ENCODE data around the gene DRG2. TPM values are rescaled to one million over a fixed set of nuclear protein-coding genes. Genes with fewer than 3 reads are reported as not detected.

The DRG2 gene
- polyA plus RNA-seq, 4 donors: 29.6 to 44.7 (median 36.2) TPM

DNA sequence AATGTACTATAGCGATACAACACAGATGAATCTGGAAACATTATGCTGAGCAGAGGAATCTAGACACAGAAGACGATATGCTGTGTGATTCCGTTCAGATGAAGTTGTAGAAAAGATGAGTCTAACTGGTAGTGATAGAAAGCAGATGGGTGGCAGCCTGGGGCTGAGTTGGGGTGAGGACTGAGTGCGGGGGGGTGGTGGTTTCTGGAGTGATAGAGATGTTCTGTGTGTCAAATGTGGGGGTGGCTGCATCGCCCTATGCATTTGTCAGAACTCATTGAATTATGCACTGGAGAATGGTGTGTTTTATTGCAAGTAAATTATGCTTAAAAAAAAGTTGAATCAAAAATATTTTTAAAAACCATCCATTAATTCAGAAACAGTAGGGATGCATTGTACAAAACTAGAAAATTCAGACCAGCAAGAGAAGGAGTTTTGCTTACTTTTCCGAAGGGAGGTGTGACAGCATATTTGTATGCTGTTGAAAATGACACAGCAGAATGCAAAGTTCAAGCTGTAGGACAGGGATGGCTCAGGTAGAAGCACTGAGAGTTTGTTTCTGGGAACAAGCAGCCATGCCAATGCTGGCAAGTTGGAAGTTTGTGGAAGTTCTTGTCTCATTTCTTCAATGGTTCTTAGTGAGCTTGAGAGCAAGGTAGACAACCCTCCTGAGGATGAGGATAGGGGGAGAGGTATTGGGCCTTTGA is 13.0 kb upstream of the DRG2 start:
- no peak for DNase-seq (ENCODE audit: low read depth in 4 of 4, low spot score in 3 of 4)

GRCh38 chr17:18076936-18077335 is 10.8 kb upstream of the DRG2 start:
- no peak for DNase-seq (ENCODE audit: low read depth in 4 of 4, low spot score in 3 of 4)

- DNase-seq (ENCODE audit: low read depth in 4 of 4, low spot score in 3 of 4): no peak
Observed at GRCh38 chr17:18079543-18079942, 8.2 kb upstream of the DRG2 start.

DNA sequence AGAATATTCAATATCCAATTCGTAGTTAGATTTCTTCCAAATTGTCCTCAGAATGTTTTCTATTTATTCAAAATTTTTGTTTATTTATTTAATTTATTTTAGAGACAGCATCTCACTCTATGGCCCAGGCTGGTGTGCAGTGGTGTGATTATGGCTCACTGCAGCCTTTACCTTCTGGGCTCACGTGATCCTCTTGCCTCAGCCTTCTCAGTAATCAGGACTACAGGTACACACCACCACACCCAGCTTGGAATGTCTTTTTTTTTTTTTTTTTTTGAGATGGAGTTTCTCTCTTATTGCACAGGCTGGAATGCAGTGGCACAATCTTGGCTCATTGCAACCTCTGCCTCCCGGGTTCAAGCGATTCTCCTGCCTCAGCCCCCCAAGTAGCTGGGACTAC is 3.5 kb upstream of the DRG2 start:
- DNase-seq (ENCODE audit: low read depth in 4 of 4, low spot score in 3 of 4): no peak

DNA sequence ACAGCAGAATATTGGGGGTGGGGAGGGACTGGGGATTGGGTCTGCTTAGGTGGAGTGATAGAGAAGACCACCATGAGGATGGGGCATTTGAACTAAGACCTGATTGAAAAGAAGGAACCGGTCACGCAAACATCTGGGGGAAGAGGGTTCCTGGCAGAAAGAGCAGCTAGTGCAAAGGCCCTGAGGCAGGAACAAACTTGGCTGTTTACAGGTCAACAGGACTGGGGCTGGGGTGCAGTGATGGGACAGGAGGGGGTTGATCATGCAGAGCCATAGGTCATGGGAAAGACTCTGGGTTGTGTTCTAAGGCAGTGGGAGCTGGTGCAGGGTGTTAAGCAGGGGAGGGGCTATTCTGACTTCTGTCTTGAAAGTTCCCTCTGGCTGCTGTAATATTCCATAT is 1.9 kb downstream of the DRG2 start:
- DNase-seq (ENCODE audit: low read depth in 4 of 4, low spot score in 3 of 4): no peak

DNA sequence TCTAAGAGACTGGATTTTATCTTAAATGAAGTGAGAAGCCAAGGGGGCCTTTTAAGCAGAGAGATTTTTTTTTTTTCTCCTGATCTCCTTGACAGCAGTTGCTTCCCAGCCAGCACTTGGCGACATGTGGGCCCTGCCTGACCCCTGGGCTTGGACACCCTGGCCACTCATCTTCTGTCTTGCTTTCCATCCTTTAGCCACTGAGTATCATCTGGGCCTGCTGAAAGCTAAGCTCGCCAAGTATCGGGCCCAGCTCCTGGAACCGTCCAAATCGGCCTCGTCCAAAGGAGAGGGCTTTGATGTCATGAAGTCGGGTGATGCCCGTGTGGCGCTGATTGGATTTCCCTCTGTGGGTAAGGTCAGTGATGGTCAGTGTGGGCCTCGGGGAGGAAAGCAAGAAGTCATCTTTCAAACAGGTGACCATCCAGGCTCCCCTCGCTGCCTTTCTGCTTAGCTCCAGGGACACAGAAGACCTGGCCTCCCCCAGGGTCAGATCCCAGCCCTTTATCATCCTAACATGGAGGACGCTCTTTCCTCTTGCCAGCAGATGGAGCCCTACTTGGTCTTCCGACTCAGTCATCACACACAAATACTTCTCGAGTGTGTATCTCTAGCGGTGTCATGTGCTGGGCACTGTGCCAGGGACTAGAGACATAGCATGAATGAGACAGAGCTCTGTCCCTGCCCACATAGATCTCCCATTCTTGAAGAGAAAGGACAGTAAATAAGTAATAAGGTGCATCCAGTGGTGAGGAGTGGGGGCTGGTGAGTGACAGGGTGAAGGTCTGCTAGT is 6.1 kb downstream of the DRG2 start:
- no peak for DNase-seq (ENCODE audit: low read depth in 4 of 4, low spot score in 3 of 4)

GRCh38 chr17:18094409-18094807 is 6.7 kb downstream of the DRG2 start:
- no peak for DNase-seq (ENCODE audit: low read depth in 4 of 4, low spot score in 3 of 4)

- DNase-seq (ENCODE audit: low read depth in 4 of 4, low spot score in 3 of 4): no peak
Observed at GRCh38 chr17:18099516-18099915, 11.8 kb downstream of the DRG2 start.

DNA sequence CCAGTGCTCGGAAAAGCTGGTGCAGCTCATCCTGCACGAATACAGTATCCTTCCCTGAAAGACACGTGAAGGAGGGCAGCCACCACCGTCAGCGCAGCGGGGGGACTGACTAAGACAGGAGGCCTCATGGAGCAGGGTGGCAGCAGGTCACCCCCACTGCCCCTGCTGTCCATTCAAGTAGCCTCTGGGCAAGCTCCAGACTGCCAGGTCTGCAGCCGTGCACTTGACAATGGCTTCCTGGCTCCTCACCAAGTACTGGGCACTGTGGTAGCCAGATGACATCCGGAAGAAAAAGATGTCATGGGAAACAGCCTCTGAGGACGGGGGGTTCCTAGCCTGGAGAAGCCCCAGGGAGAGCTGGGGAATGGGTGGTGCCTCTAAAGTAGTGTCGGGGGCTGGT is 12.9 kb downstream of the DRG2 start:
- DNase-seq (ENCODE audit: low read depth in 4 of 4, low spot score in 3 of 4): no peak

DNA sequence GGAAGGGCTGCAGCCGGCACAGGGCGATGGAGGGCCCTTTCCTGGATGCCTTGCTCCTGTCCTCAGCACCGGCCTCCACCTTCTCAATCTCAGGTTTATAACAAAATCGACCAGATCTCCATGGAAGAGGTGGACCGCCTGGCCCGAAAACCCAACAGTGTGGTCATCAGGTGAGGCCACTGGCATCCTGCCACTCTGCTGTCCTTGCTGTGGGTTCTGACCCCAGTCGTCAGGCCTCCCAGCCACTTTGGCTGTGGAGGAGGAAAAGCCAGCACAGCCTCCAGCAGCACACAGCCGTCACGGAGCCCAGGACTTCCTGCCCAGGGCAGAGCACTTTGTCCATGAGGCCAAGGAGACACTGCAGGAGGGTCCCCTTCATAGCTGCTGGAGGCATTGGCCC is 14.1 kb downstream of the DRG2 start:
- DNase-seq (ENCODE audit: low read depth in 4 of 4, low spot score in 3 of 4): no peak

DNA sequence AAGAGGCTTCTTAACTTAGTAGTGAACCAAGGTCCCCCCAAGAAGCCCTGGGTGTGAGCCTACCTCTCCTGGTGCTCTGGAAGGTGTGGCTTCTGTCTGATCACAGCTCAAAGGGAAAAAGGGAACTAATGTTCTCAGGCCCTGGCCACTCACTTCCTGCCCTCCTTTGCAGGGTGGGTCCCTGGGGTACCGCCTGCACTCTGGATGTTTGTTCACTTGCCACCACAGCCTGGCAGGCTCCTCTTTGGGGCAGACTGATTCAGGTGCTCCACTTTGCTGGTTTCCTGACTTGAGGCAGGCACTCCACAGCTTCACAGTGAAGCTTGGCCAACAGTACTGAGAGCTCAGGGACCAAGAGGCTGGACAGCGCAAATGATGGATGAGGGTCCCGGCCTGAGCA is 14.9 kb downstream of the DRG2 start:
- DNase-seq (ENCODE audit: low read depth in 4 of 4, low spot score in 3 of 4): no peak

- no peak for DNase-seq (ENCODE audit: low read depth in 4 of 4, low spot score in 3 of 4)
Observed at GRCh38 chr17:18105027-18105426, 17.3 kb downstream of the DRG2 start.

DNA sequence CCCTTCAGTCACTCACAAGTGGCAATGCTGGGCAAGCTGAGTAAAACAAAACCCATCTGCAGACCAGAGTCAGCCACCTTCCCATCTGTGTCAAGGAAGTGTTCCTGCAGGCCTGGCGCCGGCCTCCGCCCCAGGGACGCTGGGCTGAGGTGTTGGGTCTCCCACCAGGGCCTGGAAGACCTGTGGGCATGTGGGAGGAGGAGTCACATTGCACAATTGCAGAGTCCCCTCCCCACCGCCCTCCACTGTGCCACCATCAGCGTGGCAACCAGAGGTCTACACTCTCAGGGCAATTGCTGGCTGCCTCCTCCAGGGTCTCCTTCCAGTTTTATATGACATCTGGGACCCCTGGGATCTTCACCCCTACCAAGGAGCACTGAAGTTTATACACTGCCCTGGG is 17.8 kb downstream of the DRG2 start:
- DNase-seq (ENCODE audit: low read depth in 4 of 4, low spot score in 3 of 4): no peak

GRCh38 chr17:18106211-18106610 is 18.5 kb downstream of the DRG2 start:
- DNase-seq (ENCODE audit: low read depth in 4 of 4, low spot score in 3 of 4): no peak

DNA sequence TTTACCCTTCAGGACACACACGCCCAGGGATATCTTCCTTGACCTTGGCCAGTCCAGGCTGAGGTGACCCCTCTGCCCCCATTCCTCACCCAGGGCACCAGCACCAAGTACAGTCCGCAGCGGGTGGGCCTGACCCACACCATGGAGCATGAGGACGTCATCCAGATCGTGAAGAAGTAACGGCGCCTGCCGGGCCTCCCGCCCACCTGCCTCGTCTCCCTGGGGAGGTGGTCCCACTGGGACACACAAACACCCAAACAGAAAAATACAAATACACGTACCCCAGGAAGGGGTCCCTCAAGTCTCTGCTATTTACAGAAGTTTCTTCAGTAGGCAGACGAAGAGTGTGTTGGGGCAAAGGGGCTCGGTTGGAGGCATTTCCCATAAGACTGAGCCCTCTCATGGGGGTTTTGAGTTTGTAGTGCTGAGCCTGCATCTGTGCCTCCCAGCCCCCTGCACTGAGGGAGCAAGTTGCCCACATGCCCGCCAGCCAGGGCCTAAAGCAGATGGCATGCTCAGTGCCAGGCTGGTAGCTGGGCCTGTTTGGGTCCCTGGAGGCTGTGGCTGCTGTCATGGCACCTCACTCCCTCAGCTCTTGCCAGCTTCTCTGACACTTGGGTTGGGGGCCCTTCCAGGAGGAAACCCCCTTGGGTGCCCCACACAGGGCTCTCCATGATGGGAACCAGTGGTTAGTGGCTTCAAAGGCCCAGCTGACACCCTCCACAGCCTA is 19.5 kb downstream of the DRG2 start:
- no peak for DNase-seq (ENCODE audit: low read depth in 4 of 4, low spot score in 3 of 4)

GRCh38 chr17:18107971-18108370 is 20.2 kb downstream of the DRG2 start:
- no peak for DNase-seq (ENCODE audit: low read depth in 4 of 4, low spot score in 3 of 4)

DNA sequence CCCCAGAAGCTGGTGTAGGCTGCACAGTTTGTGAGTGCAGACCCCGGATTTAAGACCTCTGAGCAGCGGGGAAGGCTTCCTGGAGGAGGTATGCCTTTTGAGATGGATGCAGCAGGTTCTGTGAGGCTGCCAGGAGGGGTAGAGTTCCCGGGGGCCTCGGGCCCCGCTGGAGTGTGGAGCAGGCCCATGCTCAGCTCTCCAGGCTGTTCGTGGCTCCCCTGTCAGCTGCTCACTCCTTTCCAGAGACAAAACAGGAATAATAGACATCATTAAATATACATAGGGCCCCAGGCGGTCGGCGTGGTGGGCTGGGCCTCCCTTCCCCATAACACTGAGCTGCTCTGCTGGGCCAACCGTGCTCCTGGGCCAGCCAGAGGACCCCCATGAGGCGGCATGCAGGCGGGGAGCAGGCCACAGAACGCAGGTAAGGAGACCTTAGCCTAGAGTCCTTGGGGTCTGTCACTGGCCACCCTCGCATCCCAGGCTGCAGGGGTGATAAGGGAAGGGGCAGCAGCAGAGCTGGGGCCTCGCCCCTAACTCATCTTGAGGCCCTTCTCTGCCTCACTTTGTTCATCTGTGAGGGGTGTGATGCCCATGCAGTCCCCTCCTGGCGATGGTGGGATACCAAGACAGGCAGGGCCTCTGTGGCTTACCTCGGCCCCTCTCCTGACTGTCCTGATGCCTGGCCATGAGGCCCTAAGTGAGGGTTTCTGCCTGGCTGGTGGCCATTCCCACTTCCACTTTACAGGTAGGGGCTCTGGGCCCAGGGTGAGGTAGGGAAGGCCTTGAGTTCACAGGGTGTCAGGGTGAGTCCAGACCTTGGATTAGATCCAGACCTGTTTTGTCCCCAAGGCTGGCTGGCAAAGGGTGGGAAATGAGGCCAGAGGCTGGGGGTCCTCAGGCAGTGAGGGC is 20.9 kb downstream of the DRG2 start, which contains the start of gene MYO15A:
Gene MYO15A, plus strand, starts transcription at position 356 of the 912 bp plus-strand sequence. CDS start 10,045 bp downstream, outside the sequence.
- DNase-seq (ENCODE audit: low read depth in 4 of 4, low spot score in 3 of 4): no peak

DNA sequence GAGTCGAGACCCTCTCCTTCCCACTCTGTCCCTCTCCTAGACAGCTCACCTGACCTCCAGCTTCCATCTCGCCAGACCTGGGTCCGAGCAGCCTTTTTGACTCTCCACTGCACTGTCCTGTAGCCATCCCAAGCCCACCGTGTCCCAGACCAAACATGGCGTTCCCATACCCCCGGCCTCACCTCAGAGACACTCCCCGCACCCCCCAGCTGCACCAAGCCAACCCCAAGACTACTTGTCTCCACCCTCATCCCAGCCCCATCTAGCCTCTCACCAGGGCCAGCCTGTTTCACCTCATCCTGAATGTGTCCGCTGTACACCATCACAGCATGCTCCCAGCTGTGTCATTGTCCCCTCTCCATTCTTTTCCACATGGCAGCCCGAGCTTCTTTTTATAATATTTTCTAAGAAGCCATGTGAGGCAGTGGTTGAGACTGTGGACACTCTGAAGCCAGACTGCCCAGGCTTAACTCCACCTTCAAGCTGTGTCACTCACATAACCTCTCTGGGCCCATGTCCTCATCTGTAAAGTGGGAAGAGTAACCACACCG is 22.3 kb downstream of the DRG2 start:
- DNase-seq (ENCODE audit: low read depth in 4 of 4, low spot score in 3 of 4): no peak

DNA sequence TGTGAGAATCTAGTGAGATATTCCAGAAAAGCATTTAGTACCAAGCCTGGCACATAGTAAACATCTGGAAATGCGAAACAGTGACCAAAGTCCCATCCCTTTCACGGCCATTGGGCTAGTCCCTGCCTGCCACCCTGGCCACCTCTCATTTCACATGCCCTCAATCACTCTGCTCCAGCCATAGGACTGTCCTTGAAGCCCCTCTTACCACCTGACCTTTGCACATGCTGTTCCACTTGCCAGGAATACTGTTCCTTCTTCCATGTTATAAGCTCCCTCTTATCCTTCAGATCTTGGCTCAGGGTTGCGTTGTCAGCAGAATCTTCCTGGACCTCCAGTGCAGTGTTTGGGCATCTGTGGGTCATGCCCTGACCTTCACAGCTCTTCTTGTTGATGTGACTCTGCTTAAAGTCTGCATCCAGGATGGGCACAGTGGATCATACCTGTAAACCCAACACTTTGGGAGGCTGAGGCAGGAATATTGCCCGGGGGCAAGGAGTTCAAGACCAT is 22.9 kb downstream of the DRG2 start:
- no peak for DNase-seq (ENCODE audit: low read depth in 4 of 4, low spot score in 3 of 4)

Data from left renal pelvis (tissue), 4 donors.